Subcutaneous adipose tissue (tissue), 4 donors: ENCODE measurements around the gene PTX4. TPM values are rescaled to one million over a fixed set of nuclear protein-coding genes. Genes with fewer than 3 reads are reported as not detected.

Source experiments
- CTCF ChIP-seq: fragments of 450-650 bp; IDR thresholded peaks from one replicate; pipeline ENCODE4 v1.5.1; 2016; ENCODE audit warnings: low read depth, mild to moderate bottlenecking, control low read depth, antibody characterized with exemption, moderate library complexity
- total RNA-seq, 4 donors: library from RNA; depleted of rRNA; stranded (reverse); fragments of >200 nt; gene quantifications; one replicate each; pipeline ENCODE4 v1.1.0, GENCODE V29; 2016

PTX4 gene
- total RNA-seq, 4 donors from 2014 or later, result not detected

- no peak for TF ChIP-seq CTCF
Observed at GRCh38 chr16:1509307-1510221, 20.8 kb upstream of the PTX4 start.

- no peak for TF ChIP-seq CTCF
Observed at GRCh38 chr16:1508494-1509187, 19.9 kb upstream of the PTX4 start.

GRCh38 chr16:1506494-1507213 lies 17.9 kb upstream of the PTX4 start:
- TF ChIP-seq CTCF, result no peak

- no peak for TF ChIP-seq CTCF
Observed at GRCh38 chr16:1505912-1506311, 17.2 kb upstream of the PTX4 start.

GRCh38 chr16:1505073-1505844 lies 16.5 kb upstream of the PTX4 start:
- TF ChIP-seq CTCF, result no peak

GRCh38 chr16:1503110-1503955 lies 14.6 kb upstream of the PTX4 start:
- no peak for TF ChIP-seq CTCF
